GM19438 (cell line): ENCODE data around the gene USP10.

Experiments used
- ATAC-seq: cut with Tn5 transposase; IDR thresholded peaks from one replicate; pipeline ENCODE4 v1.9.1; 2021; ENCODE audit warnings: low read depth; ENCODE audit not compliant: unreplicated experiment

Gene USP10

GRCh38 chr16:84791088-84791487 is 91.3 kb downstream of the USP10 start:
- ATAC-seq, result no peak

GRCh38 chr16:84791501-84791900 is 91.7 kb downstream of the USP10 start:
- ATAC-seq, result no peak

GRCh38 chr16:84794186-84794585 is 94.4 kb downstream of the USP10 start:
- ATAC-seq, result no peak

DNA sequence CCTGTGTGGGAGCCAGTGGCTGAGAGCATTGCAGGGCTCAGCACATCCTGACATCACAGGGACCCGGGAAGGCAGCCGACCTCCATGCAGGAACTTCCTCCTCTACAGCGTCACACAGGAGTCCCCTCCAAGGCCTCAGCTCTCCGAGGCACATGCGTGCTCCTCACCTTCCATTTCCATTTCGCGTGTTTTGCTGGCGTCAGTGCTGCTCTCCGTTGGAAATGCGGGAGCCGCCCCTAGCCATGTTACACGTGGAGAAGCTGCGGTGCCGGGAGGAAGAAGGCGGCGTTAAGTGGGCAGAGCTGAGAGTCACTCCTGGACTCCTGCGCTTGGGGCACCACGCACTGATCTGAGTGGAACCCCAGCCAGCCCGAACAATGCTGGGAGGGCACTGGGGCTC is 94.8 kb downstream of the USP10 start:
- ATAC-seq, result no peak

DNA sequence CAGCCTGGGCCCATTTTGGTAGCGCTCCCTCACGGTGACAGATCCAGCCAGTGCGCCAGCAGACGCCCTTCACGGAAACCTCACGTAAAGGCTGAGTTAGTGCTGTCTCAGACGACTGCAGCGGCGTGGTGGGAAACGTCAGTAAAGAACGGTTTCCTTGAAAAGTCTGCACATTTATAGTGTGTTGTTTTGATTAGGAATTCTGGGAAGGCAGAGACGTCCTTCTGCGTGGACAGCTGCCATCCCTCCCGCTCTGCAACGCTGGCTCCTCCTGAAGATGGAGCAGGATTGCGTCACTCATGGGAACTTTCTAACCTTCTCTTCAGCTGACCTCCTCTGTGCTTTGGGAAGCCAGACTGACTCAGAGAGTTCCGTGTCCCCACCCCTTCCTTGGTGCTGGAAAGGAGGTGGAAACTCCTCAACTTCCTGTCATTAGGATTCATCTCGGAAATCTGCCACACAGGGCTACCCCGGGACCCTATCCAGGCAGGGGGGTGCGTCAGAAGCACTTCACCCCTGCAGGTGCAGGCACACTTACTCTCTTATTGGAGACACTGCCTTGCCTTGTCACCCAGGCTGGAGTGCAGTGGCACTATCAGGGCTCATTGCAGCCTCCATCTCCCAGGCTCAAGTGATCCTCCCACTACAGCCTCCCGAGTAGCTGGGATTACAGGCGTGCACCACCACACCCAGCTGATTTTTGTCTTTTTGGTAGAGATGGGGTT is 95.7 kb downstream of the USP10 start:
- no peak for ATAC-seq

DNA sequence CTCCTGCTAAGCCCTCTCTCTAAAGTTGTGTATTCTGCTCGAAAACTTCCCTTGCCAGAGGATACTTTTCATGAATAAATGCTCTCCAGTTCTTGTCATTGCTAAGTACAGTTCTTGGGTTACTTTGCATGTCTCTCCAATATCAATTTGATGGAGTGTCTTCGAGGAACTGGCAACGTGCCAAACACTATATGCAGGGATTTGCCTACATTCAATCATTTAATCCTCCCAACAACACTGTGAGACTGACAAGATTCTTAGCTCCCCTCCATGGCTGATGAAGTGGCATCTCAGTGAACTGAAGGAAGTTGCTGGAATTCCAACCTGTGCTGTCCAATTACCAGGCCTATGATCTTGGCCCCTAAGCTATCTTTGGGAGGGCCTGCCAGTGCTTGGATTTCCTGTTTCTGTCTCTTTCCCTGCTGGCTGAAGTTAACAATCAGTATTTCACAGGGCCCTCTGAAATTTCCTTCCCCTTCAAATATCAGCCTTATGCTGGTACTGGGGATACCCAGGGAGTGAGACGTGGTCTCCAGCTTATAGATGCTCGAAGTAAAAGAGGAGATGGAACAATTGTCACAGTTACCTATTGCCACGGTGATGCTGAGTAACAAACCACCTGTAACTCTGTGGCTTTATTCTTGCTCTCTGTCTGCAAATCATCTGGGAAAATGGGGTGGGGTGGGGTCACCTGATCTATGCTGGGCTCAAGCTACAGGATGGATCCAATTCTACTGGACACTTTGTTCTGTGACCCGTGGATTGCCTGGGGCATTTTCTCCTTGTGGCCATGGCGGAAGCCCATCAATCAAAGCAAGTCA is 100.6 kb downstream of the USP10 start:
- ATAC-seq, result no peak

DNA sequence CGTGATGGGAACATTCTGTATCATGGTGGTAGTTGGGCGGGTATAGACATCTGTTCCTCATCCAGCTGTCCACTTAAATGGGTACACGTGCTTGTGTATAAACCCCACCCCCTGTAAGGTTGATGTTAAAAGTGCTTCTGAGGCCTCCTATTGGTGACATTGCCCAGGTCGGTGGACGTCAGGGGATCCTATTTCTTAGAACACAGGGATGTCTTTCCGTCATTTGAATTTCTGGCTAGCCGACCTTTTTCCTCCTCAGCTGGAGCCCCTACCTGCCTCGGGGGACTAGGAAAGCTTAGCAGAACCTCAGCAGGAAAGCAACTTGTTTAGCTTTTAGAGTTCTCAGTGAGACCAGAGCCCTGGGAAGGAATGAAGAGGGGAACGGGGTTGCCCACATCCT is 103.3 kb downstream of the USP10 start:
- ATAC-seq, result no peak

GRCh38 chr16:84804326-84804725 is 104.5 kb downstream of the USP10 start:
- ATAC-seq, result no peak

DNA sequence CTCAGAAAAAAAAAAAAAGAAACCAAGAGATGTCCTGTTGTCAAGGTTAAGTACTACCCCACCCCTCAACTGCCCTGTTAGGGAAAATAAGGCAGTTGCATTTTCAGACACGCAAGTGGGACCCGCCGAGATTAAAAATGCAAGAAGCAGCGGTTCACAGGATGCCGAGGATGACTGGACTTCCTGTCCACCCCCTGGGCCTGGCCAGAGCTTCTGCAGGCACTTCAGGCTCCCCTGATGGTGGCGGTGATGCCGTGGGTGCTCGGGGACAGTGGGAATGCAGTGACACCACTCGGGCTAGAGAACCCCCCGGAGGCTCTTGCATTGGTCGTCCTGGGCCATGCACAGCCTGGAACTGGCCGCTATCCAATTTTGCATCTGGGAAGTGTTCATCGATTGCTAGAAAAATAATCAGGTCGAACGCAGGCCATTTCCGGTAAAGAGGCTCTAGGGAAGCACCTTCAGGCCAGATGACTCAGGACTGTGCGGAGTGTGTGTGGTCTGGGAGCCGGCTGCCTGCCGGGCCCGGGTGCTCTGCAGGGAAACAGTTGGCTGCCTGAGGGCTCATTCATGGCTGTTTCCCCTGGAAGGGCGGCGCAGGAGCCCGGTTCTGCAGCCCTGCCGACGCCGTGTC is 106.6 kb downstream of the USP10 start:
- no peak for ATAC-seq

DNA sequence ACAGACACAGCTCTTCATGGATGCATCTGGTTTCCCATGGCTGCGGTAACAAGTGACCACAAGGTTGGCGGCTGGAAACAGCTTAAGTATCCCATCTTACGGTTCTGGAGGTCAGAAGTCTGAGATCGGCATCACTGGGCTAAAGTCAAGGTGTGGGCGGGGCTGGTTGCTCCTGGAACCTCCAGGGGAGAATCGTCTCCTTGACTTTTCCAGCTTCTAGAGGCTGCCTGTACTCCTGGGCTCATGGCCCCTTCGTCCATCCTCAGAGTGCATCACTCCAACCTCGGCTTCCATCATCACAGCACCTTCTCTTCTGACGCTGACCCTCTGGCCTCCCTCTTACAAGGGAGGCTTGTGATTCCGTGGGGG is 107.1 kb downstream of the USP10 start:
- ATAC-seq, result no peak

- ATAC-seq, result no peak
These were observed 108.0 kb downstream of the USP10 start for GRCh38 chr16:84807776-84808175.

DNA sequence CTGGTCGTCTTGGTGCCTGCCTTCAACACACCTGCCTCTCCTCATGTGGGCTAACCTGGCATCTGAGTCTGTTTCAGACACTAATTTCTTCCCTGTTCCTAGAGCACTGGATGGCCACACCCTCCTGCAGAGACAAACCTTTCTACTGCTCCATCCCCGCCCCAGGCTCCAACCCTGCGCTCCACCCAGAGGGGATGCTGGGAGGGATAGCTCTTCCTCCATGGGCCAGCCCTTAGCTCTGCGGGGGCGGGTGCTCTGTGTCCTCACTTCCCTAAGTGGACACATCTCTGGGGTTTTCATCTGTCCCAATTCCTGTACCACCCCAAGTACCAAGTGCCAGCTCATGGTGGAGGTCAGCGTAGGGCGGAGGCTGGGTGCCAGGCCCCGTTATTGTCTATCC is 109.0 kb downstream of the USP10 start:
- ATAC-seq, result no peak

DNA sequence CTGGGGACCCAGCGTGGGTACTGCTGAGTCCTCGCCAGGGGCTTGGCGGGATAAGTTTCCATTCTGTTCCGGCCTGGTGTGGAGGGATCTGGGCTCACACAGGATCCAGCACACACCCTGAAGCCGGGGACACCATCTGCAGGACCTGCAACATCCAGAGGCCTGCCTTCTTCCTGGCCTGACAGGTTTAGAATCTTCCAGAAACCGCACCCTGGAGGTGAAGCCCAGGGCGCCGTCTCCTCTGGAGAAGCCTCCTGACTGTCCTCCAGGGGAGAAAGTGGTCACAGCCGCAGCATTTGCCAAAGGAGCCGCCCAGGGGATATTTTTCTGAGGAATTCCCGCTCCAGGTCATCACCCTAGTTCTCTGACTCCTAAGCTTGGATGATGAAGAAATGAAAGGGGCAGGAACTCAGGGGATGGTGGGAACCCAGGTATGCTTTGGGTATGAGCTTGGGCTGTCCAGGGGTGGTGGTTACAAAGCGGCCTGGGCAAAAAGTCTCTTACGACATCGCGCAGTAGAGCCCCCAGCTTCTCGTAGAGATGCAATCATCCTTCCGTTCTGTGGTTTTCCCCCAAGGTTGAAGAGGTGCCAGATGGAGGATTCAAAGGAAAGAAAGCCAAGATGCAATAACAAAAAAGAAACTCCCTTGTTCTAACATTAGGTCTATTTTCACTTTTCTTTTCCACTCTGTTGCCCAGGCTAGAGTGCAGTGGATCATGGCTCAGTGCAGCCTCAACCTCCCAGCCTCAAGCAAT is 110.9 kb downstream of the USP10 start:
- ATAC-seq, result no peak

- no peak for ATAC-seq
These were observed 111.7 kb downstream of the USP10 start for GRCh38 chr16:84811529-84811928.

- no peak for ATAC-seq
These were observed 113.5 kb downstream of the USP10 start for GRCh38 chr16:84813141-84813934.

- no peak for ATAC-seq
These were observed 115.7 kb downstream of the USP10 start for GRCh38 chr16:84815462-84815861.

DNA sequence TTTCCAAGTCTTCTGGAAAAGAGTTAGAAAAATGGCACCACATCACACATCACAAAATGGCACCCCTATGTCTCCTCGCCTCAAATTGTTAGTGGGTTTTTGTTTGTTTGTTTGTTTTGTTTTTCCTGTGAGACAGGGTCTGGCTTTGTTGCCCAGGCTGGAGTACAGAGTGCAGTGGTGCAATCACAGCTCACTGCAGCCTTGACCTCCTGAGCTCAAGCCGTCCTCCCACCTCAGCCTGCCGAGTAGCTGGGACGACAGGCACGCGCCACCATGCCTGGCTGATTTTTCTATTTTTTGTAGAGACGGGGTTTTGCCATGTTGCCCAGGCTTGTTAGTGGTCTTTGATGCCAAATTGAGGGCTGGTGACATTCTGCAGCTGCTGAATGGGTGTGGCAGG is 116.2 kb downstream of the USP10 start:
- ATAC-seq, result no peak

GRCh38 chr16:84816485-84816884 is 116.7 kb downstream of the USP10 start:
- ATAC-seq, result no peak

DNA sequence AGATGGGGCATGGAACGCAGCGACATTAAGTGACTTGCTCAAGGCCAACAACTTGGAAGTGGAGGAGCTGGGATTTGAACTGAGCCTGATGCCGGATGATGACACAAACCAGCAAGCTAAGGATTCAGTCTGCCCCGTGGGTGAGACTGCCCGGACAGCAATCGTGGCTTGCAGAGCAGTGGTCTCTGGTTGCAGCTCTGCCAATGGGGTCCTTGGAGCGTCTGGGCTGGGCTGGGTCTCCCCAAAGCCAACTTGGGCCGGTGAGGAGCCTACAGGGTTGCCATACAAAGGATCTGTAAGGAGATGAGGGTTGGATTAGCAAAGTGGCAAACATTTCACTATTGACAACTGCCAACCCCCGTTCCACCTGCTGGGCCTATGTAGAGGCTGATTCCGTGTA is 117.4 kb downstream of the USP10 start:
- no peak for ATAC-seq

GRCh38 chr16:84817613-84818012 is 117.8 kb downstream of the USP10 start:
- no peak for ATAC-seq
